ENCODE data around the gene CHEK1. TPM values are rescaled to one million over a fixed set of nuclear protein-coding genes. Genes with fewer than 3 reads are reported as not detected.

The CHEK1 gene
- polyA plus RNA-seq, 1 experiment, result 33.2 TPM

GRCh38 chr11:125603207-125603606, 21.8 kb upstream of the CHEK1 start:
- no peak for DNase-seq (ENCODE audit: low read depth, low spot score)

GRCh38 chr11:125605417-125605816, 19.5 kb upstream of the CHEK1 start:
- POLR2A ChIA-PET, result interaction anchor here (1.4 kb wide), 1 partner anchor 12 kb away, joined by 3 read pairs; the partner anchor contains the start of gene STT3A

More at GRCh38 chr11:125603207-125603606, 21.8 kb upstream of the CHEK1 start:
- no peaks in the 10 kb centered on the region for H3K27me3 ChIP-seq (ENCODE audit: control insufficient read depth, insufficient read depth, low read length)
- ChIA-PET CTCF (interaction anchor here (1.2 to 1.8 kb wide), 2 partner anchors 24 to 727 kb away, joined by 3 read pairs; no protein-coding TSS in a partner anchor), POLR2A (no interaction called here)
- no peaks in the 10 kb centered on the region for H3K9me3 ChIP-seq (ENCODE audit: control insufficient read depth, insufficient read depth, low read length)
- H3K4me3 ChIP-seq (ENCODE audit: low read depth, low read length), result no peak overlapping the region
- no peak overlapping the region for H3K27ac ChIP-seq (ENCODE audit: low read depth, low read length)
- no peak for TF ChIP-seq CTCF (IDR thresholded peaks at IDR 0.05; ENCODE audit: low read depth, low read length)

GRCh38 chr11:125609545-125609944, 15.4 kb upstream of the CHEK1 start:
- CTCF ChIA-PET, result no interaction called here

More at GRCh38 chr11:125605417-125605816, 19.5 kb upstream of the CHEK1 start:
- no peak overlapping the region for H3K4me3 ChIP-seq (ENCODE audit: low read depth, low read length)
- CTCF ChIA-PET, result no interaction called here
- TF ChIP-seq CTCF (IDR thresholded peaks at IDR 0.05; ENCODE audit: low read depth, low read length), result no peak
- H3K27ac ChIP-seq (ENCODE audit: low read depth, low read length), result no peak overlapping the region
- DNase-seq (ENCODE audit: low read depth, low spot score), result no peak
- H3K27me3 ChIP-seq (ENCODE audit: control insufficient read depth, insufficient read depth, low read length), result no peaks in the 10 kb centered on the region
- no peaks in the 10 kb centered on the region for H3K9me3 ChIP-seq (ENCODE audit: control insufficient read depth, insufficient read depth, low read length)

GRCh38 chr11:125618383-125618782, 6.6 kb upstream of the CHEK1 start:
- H3K27ac ChIP-seq (ENCODE audit: low read depth, low read length), result no peak overlapping the region
- H3K27me3 ChIP-seq (ENCODE audit: control insufficient read depth, insufficient read depth, low read length), result no peaks in the 10 kb centered on the region
- H3K4me3 ChIP-seq (ENCODE audit: low read depth, low read length), result no peak overlapping the region
- POLR2A ChIA-PET, result no interaction called here
- DNase-seq (ENCODE audit: low read depth, low spot score), result no peak
- H3K9me3 ChIP-seq (ENCODE audit: control insufficient read depth, insufficient read depth, low read length), result no peaks in the 10 kb centered on the region
- no peak for TF ChIP-seq CTCF (IDR thresholded peaks at IDR 0.05; ENCODE audit: low read depth, low read length)
- CTCF ChIA-PET, result no interaction called here

More at GRCh38 chr11:125609545-125609944, 15.4 kb upstream of the CHEK1 start:
- no peak for TF ChIP-seq CTCF (IDR thresholded peaks at IDR 0.05; ENCODE audit: low read depth, low read length)
- Histone ChIP-seq H3K27ac (ENCODE audit: low read depth, low read length) (no peak overlapping the region), H3K27me3 (ENCODE audit: control insufficient read depth, insufficient read depth, low read length) (no peaks in the 10 kb centered on the region), H3K4me3 (ENCODE audit: low read depth, low read length) (no peak overlapping the region), H3K9me3 (ENCODE audit: control insufficient read depth, insufficient read depth, low read length) (no peaks in the 10 kb centered on the region)
- POLR2A ChIA-PET, result no interaction called here
- DNase-seq (ENCODE audit: low read depth, low spot score), result no peak

GRCh38 chr11:125621995-125622394, 3.0 kb upstream of the CHEK1 start:
- no peak overlapping the region for H3K4me3 ChIP-seq (ENCODE audit: low read depth, low read length)
- H3K9me3 ChIP-seq (ENCODE audit: control insufficient read depth, insufficient read depth, low read length), result no peaks in the 10 kb centered on the region
- DNase-seq (ENCODE audit: low read depth, low spot score), result no peak
- H3K27me3 ChIP-seq (ENCODE audit: control insufficient read depth, insufficient read depth, low read length), result no peaks in the 10 kb centered on the region
- ChIA-PET POLR2A (no interaction called here), CTCF (interaction anchor here (0.7 to 1.3 kb wide), 3 partner anchors 33 to 253 kb away, joined by 3 read pairs; no protein-coding TSS in a partner anchor)
- no peak for TF ChIP-seq CTCF (IDR thresholded peaks at IDR 0.05; ENCODE audit: low read depth, low read length)
- H3K27ac ChIP-seq (ENCODE audit: low read depth, low read length), result no peak overlapping the region
